Neural cell (in vitro differentiated cells): Measurements from ENCODE around the gene MEGF6. TPM values are rescaled to one million over a fixed set of nuclear protein-coding genes. Genes with fewer than 3 reads are reported as not detected.

Experiments used
- H2AFZ ChIP-seq: fragments of 200-600, 300-800 bp; sonication (generic), shearing (Covaris generic); 2 replicates; pipeline ENCODE4 v1.6.0; 2014; ENCODE audit warnings: low read depth, mild to moderate bottlenecking, antibody characterized with exemption, low read length, moderate library complexity
- H3F3A ChIP-seq: fragments of 200-600 bp; shearing (Covaris generic); 2 replicates; pipeline ENCODE4 v1.6.1; 2016; ENCODE audit warnings: mild to moderate bottlenecking, moderate library complexity, mixed read lengths, antibody characterized with exemption, low read length; ENCODE audit not compliant: insufficient read depth, poor library complexity, severe bottlenecking
- H3K27ac ChIP-seq: fragments of 200-600, 300-800 bp; sonication (generic), shearing (Covaris generic); 2 replicates; pipeline ENCODE4 v1.5.1; 2014; ENCODE audit warnings: mild to moderate bottlenecking, low read length, moderate library complexity
- H3K27me3 ChIP-seq: fragments of 300-800, 200-600 bp; sonication (generic), shearing (Covaris generic); 2 replicates; pipeline ENCODE4 v1.6.0; 2014; ENCODE audit warnings: mild to moderate bottlenecking, low read depth, low read length, moderate library complexity; ENCODE audit not compliant: insufficient read depth
- H3K36me3 ChIP-seq: fragments of 300-800, 200-600 bp; sonication (generic), shearing (Covaris generic); 2 replicates; pipeline ENCODE4 v1.5.1; 2014; ENCODE audit warnings: mild to moderate bottlenecking, antibody characterized with exemption, low read length, moderate library complexity; ENCODE audit not compliant: insufficient read depth
- H3K4me2 ChIP-seq: fragments of 300-800, 200-600 bp; sonication (generic), shearing (Covaris generic); 2 replicates; pipeline ENCODE4 v1.6.0; 2014; ENCODE audit warnings: mild to moderate bottlenecking, low read length
- H3K4me3 ChIP-seq: fragments of 300-800, 200-600 bp; sonication (generic), shearing (Covaris generic); 2 replicates; pipeline ENCODE4 v1.5.1; 2014; ENCODE audit warnings: mild to moderate bottlenecking, low read length, moderate library complexity
- H3K79me2 ChIP-seq: fragments of 200-600 bp; shearing (Covaris generic); replicated peaks from 2 replicates; pipeline ENCODE4 v1.6.0; 2014; ENCODE audit warnings: mild to moderate bottlenecking, low read length, moderate library complexity; ENCODE audit not compliant: insufficient read depth
- H3K9ac ChIP-seq: fragments of 300-800, 200-600 bp; sonication (generic), shearing (Covaris generic); 2 replicates; pipeline ENCODE4 v1.6.1; 2016; ENCODE audit warnings: mild to moderate bottlenecking, low read length, mixed read lengths
- H3K9me2 ChIP-seq: fragments of 200-600 bp; shearing (Covaris generic); 2 replicates; pipeline ENCODE4 v1.6.1; 2016; ENCODE audit warnings: mild to moderate bottlenecking, low read length, mixed read lengths; ENCODE audit not compliant: insufficient read depth
- H3K9me3 ChIP-seq: fragments of 200-600, 300-800 bp; sonication (generic), shearing (Covaris generic); 2 replicates; pipeline ENCODE4 v1.6.1; 2016; ENCODE audit warnings: mild to moderate bottlenecking, mixed run types, low read length, moderate library complexity, mixed read lengths
- H4K20me1 ChIP-seq: fragments of 200-600 bp; shearing (Covaris generic); 2 replicates; pipeline ENCODE4 v1.6.1; 2016; ENCODE audit warnings: mild to moderate bottlenecking, mixed run types; ENCODE audit not compliant: insufficient read depth
- EP300 ChIP-seq: fragments of 450-650 bp; conservative IDR thresholded peaks from 2 replicates; pipeline ENCODE4 v1.6.1; 2014; ENCODE audit warnings: antibody characterized with exemption, mild to moderate bottlenecking, moderate library complexity; ENCODE audit not compliant: poor library complexity, severe bottlenecking
- EZH2 ChIP-seq: fragments of 200-600, 300-800 bp; shearing (Covaris generic), sonication (generic); IDR thresholded peaks from 2 replicates; pipeline ENCODE4 v1.6.1; 2014; ENCODE audit warnings: antibody characterized with exemption, low read length, borderline replicate concordance, mild to moderate bottlenecking; ENCODE audit not compliant: insufficient read depth, poor library complexity, severe bottlenecking
- MXI1 ChIP-seq: fragments of 450-650 bp; conservative IDR thresholded peaks from 2 replicates; pipeline ENCODE4 v1.6.1; 2014; ENCODE audit warnings: antibody characterized with exemption, mild to moderate bottlenecking; ENCODE audit not compliant: poor library complexity, severe bottlenecking
- POLR2AphosphoS5 ChIP-seq: IDR thresholded peaks from 2 replicates; pipeline ENCODE4 v1.6.1; 2012
- RAD21 ChIP-seq: fragments of 450-650 bp; conservative IDR thresholded peaks from 2 replicates; pipeline ENCODE4 v1.6.1; 2014; ENCODE audit warnings: antibody characterized with exemption, mild to moderate bottlenecking, moderate library complexity
- SMC3 ChIP-seq: fragments of 450-650 bp; conservative IDR thresholded peaks from 2 replicates; pipeline ENCODE4 v1.6.1; 2014; ENCODE audit warnings: antibody characterized with exemption, mild to moderate bottlenecking, moderate library complexity; ENCODE audit not compliant: poor library complexity
- TAF1 ChIP-seq: IDR thresholded peaks from 2 replicates; pipeline ENCODE4 v1.6.1; 2012; ENCODE audit warnings: low read depth
- polyA plus RNA-seq: library from polyadenylated mRNA; depleted of rRNA; stranded (reverse); fragments of >200 nt; gene quantifications from 2 replicates; pipeline ENCODE4 v1.2.3, GENCODE V29; 2014
- TF ChIP-seq, protein P1 (sequence below): fragments of 450-650 bp; IDR thresholded peaks from 2 replicates; pipeline ENCODE4 v1.5.1; 2014; ENCODE audit warnings: antibody characterized with exemption, mild to moderate bottlenecking, moderate library complexity; ENCODE audit not compliant: poor library complexity, severe bottlenecking
- TF ChIP-seq, protein P2 (sequence below): IDR thresholded peaks from 2 replicates; pipeline ENCODE4 v1.6.1; 2012; ENCODE audit warnings: borderline replicate concordance

The MEGF6 gene
- polyA plus RNA-seq, 1 donor from 2014 or later, result 6.0 TPM

DNA sequence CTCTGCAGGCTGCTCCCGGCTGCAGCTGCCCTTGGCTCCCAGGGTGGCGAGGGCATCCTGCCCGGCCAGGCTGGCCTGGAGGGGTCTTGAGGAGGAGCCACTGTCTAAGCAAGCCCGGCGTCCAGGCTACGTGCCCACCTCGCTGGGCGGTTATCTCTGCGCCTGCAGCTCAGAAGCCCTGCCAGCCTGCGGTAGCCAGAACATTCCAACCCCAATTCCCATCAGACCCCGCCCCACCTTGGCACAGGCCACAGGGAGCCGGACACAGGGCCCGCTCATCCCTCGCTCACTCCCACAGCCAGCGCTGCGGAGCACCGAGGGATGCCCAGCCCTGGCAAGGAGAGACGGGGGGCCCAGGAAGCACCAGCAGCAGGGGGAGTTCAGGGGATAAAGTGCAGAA lies 53.9 kb downstream of the MEGF6 start:
- Histone ChIP-seq H3K9ac (no peak overlapping the region), H3K4me3 (no peak overlapping the region), H3K79me2 (no peaks in the 10 kb centered on the region), H3K9me3 (no peaks in the 10 kb centered on the region), H2AFZ (no peak overlapping the region), H3K36me3 (no peaks in the 10 kb centered on the region), H3K4me2 (no peak overlapping the region), H4K20me1 (no peaks in the 10 kb centered on the region), H3K27ac (no peak overlapping the region), H3F3A (no peaks in the 10 kb centered on the region), H3K27me3 (no peaks in the 10 kb centered on the region), H3K9me2 (no peaks in the 10 kb centered on the region)
- TF ChIP-seq POLR2AphosphoS5, result no peak
- no peak for TF ChIP-seq EZH2
- no peak for TF ChIP-seq EP300
- no peak for TF ChIP-seq SMC3
- TF ChIP-seq RAD21, result no peak
- TF ChIP-seq, protein P1, sequence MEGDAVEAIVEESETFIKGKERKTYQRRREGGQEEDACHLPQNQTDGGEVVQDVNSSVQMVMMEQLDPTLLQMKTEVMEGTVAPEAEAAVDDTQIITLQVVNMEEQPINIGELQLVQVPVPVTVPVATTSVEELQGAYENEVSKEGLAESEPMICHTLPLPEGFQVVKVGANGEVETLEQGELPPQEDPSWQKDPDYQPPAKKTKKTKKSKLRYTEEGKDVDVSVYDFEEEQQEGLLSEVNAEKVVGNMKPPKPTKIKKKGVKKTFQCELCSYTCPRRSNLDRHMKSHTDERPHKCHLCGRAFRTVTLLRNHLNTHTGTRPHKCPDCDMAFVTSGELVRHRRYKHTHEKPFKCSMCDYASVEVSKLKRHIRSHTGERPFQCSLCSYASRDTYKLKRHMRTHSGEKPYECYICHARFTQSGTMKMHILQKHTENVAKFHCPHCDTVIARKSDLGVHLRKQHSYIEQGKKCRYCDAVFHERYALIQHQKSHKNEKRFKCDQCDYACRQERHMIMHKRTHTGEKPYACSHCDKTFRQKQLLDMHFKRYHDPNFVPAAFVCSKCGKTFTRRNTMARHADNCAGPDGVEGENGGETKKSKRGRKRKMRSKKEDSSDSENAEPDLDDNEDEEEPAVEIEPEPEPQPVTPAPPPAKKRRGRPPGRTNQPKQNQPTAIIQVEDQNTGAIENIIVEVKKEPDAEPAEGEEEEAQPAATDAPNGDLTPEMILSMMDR, result no peak
- TF ChIP-seq, protein P2, sequence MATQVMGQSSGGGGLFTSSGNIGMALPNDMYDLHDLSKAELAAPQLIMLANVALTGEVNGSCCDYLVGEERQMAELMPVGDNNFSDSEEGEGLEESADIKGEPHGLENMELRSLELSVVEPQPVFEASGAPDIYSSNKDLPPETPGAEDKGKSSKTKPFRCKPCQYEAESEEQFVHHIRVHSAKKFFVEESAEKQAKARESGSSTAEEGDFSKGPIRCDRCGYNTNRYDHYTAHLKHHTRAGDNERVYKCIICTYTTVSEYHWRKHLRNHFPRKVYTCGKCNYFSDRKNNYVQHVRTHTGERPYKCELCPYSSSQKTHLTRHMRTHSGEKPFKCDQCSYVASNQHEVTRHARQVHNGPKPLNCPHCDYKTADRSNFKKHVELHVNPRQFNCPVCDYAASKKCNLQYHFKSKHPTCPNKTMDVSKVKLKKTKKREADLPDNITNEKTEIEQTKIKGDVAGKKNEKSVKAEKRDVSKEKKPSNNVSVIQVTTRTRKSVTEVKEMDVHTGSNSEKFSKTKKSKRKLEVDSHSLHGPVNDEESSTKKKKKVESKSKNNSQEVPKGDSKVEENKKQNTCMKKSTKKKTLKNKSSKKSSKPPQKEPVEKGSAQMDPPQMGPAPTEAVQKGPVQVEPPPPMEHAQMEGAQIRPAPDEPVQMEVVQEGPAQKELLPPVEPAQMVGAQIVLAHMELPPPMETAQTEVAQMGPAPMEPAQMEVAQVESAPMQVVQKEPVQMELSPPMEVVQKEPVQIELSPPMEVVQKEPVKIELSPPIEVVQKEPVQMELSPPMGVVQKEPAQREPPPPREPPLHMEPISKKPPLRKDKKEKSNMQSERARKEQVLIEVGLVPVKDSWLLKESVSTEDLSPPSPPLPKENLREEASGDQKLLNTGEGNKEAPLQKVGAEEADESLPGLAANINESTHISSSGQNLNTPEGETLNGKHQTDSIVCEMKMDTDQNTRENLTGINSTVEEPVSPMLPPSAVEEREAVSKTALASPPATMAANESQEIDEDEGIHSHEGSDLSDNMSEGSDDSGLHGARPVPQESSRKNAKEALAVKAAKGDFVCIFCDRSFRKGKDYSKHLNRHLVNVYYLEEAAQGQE, result no peak
- TF ChIP-seq MXI1, result no peak
- no peak for TF ChIP-seq TAF1

DNA sequence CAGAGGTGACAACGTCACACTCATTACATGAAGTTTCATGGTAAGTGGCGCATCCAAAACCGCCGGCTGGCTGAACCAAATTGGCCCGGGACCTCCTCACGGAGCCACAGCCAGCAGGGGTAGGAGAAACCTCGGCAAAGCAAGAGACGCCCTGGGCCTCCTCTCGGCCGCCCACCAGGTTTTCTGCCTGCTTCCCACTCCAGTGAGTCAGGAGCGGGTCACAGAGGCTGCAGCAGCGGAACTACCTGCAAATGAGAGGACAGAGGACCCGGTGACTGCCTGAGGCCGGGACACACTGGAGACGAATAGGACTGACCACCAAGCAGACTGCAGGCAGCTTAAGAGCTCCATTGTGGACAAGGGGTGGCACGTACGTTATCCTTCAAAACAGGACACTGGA lies 55.0 kb downstream of the MEGF6 start:
- TF ChIP-seq, protein P1, result no peak
- H3K9me2 ChIP-seq, result no peaks in the 10 kb centered on the region

More for the DNA sequence above, 55.0 kb downstream of the MEGF6 start:
- H3K9ac ChIP-seq, result no peak overlapping the region
- no peak overlapping the region for H3K4me3 ChIP-seq
- H3K4me2 ChIP-seq, result no peak overlapping the region
- no peaks in the 10 kb centered on the region for H3F3A ChIP-seq
- no peaks in the 10 kb centered on the region for H3K9me3 ChIP-seq
- no peaks in the 10 kb centered on the region for H4K20me1 ChIP-seq
- H2AFZ ChIP-seq, result no peak overlapping the region
- H3K27me3 ChIP-seq, result no peaks in the 10 kb centered on the region
- H3K79me2 ChIP-seq, result no peaks in the 10 kb centered on the region
- no peak overlapping the region for H3K27ac ChIP-seq
- no peaks in the 10 kb centered on the region for H3K36me3 ChIP-seq
